GM23248 (cell line): Measurements from ENCODE around the gene ARHGEF12. TPM values are rescaled to one million over a fixed set of nuclear protein-coding genes. Genes with fewer than 3 reads are reported as not detected.

Source experiments
- DNase-seq: peaks from one replicate; pipeline ENCODE4 v3.0.0-alpha.2; 2015
- H2AFZ ChIP-seq: fragments of 200-600 bp; sonication (generic); 2 replicates; pipeline ENCODE4 v1.6.1; 2016; ENCODE audit warnings: antibody characterized with exemption
- H3F3A ChIP-seq: fragments of 200-600 bp; sonication (generic); 2 replicates; pipeline ENCODE4 v1.6.1; 2016; ENCODE audit warnings: mild to moderate bottlenecking, antibody characterized with exemption, mixed run types; ENCODE audit not compliant: insufficient read depth
- H3K27ac ChIP-seq: fragments of 200-600 bp; sonication (generic); 2 replicates; pipeline ENCODE4 v1.5.1; 2016; ENCODE audit warnings: mild to moderate bottlenecking
- H3K27me3 ChIP-seq: fragments of 200-600 bp; sonication (generic); replicated peaks from 2 replicates; pipeline ENCODE4 v1.6.1; 2016; ENCODE audit warnings: mild to moderate bottlenecking; ENCODE audit not compliant: insufficient read depth
- H3K36me3 ChIP-seq: fragments of 200-600 bp; sonication (generic); 2 replicates; pipeline ENCODE4 v1.6.1; 2016; ENCODE audit warnings: low read depth, mild to moderate bottlenecking
- H3K4me1 ChIP-seq: fragments of 200-600 bp; sonication (generic); 2 replicates; pipeline ENCODE4 v1.6.1; 2016; ENCODE audit warnings: mild to moderate bottlenecking; ENCODE audit not compliant: insufficient read depth
- H3K4me2 ChIP-seq: fragments of 200-600 bp; sonication (generic); one replicate; pipeline ENCODE4 v1.6.1; 2016; ENCODE audit warnings: mild to moderate bottlenecking; ENCODE audit not compliant: unreplicated experiment
- H3K4me3 ChIP-seq: fragments of 200-600 bp; sonication (generic); 2 replicates; pipeline ENCODE4 v1.5.1; 2016; ENCODE audit warnings: mild to moderate bottlenecking
- H3K79me2 ChIP-seq: fragments of 200-600 bp; sonication (generic); 2 replicates; pipeline ENCODE4 v1.6.1; 2016; ENCODE audit warnings: mild to moderate bottlenecking; ENCODE audit not compliant: insufficient read depth
- H3K9ac ChIP-seq: fragments of 200-600 bp; sonication (generic); 2 replicates; pipeline ENCODE4 v1.6.1; 2016; ENCODE audit warnings: mild to moderate bottlenecking
- H3K9me2 ChIP-seq: fragments of 200-600 bp; sonication (generic); 2 replicates; pipeline ENCODE4 v1.6.1; 2016; ENCODE audit warnings: mixed run types, mild to moderate bottlenecking, moderate library complexity; ENCODE audit not compliant: insufficient read depth
- H3K9me3 ChIP-seq: fragments of 200-600 bp; sonication (generic); one replicate; pipeline ENCODE4 v1.6.1; 2017; ENCODE audit warnings: low read depth
- H4K20me1 ChIP-seq: fragments of 200-600 bp; sonication (generic); 2 replicates; pipeline ENCODE4 v1.6.0; 2016; ENCODE audit not compliant: insufficient read depth
- EZH2 ChIP-seq: fragments of 200-600 bp; sonication (generic); IDR thresholded peaks from 2 replicates; pipeline ENCODE4 v1.6.1; 2018; ENCODE audit warnings: antibody characterized with exemption, mild to moderate bottlenecking; ENCODE audit not compliant: insufficient read depth, poor library complexity, severe bottlenecking
- EZH2phosphoT487 ChIP-seq: fragments of 200-600 bp; sonication (generic); IDR thresholded peaks from 2 replicates; pipeline ENCODE4 v1.6.1; 2018; ENCODE audit warnings: antibody characterized with exemption, moderate library complexity, mild to moderate bottlenecking, low read depth; ENCODE audit not compliant: insufficient read depth
- WGBS, 2 experiments: methylation state at CpG; one replicate each; pipeline ENCODE4 v1.1.6; 2015 to 2017; ENCODE audit warnings: low lambda C conversion rate in 2 of 2, low coverage in 1 of 2; ENCODE audit errors: missing lambda C conversion rate in 2 of 2; 5-methylcytosine and 5-hydroxymethylcytosine counted together
- in situ Hi-C: fragments of 300-500 bp; cut with MboI; formaldehyde crosslinking; loops from 2 replicates; pipeline ENCODE4 v1.15.0; 2020
- polyA plus RNA-seq: library from polyadenylated mRNA; unstranded; fragments of >200 nt; fragmentation: Nextera tagmentation; extraction: Ambion mirVana; gene quantifications from 2 replicates; pipeline ENCODE4 v1.2.1, GENCODE V29; 2016
- total RNA-seq: library from RNA; depleted of rRNA; stranded (reverse); fragments of >200 nt; shearing (Covaris generic); gene quantifications from 2 replicates; pipeline ENCODE4 v1.2.3, GENCODE V29; 2014

Gene ARHGEF12
- total and polyA plus RNA-seq, 2 experiments from 2014 or later: 20.4 to 52.7 TPM

DNA sequence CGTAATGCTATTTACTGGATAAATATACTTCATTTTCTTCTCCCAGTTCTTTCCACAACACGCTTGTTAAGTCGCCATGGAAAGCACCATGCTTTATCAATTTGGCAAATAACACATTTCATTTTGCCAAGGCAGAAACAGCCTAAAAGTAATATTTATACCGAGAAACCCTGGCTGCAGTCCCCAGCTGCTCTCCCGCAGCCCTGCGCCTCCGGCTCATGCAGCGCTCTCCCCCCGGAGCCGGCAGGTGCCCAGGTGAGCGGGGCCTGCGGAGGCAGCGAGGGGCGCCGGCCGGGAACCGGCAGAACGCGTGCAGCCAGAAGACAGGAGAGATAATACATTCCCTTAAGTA, 681 bp upstream of the ARHGEF12 start:
- peaks cover 55% of the 10 kb centered on the region for H3K4me1 ChIP-seq
- in situ Hi-C loops: no loop called here
- no peak for TF ChIP-seq EZH2phosphoT487
- TF ChIP-seq EZH2: no peak
- peak overlapping the region; percentile 90 for H3K9ac ChIP-seq
- peaks cover 3% of the 10 kb centered on the region for H4K20me1 ChIP-seq
- H3F3A ChIP-seq: peaks cover 82% of the 10 kb centered on the region
- peak; percentile 54 for DNase-seq
- H3K27me3 ChIP-seq: no peaks in the 10 kb centered on the region
- H3K36me3 ChIP-seq: no peaks in the 10 kb centered on the region
- peak overlapping the region; percentile 82 for H3K27ac ChIP-seq
- H3K4me3 ChIP-seq: peak overlapping the region; percentile 96
- H3K79me2 ChIP-seq: peaks cover 47% of the 10 kb centered on the region
- WGBS, 2 experiments: 0 to 3% methylated on average over 19 of the region's 19 CpGs
- H3K9me3 ChIP-seq: no peaks in the 10 kb centered on the region
- no peaks in the 10 kb centered on the region for H3K9me2 ChIP-seq
- peak overlapping the region; percentile 93 for H3K4me2 ChIP-seq
- H2AFZ ChIP-seq: peak overlapping the region; percentile 89

DNA sequence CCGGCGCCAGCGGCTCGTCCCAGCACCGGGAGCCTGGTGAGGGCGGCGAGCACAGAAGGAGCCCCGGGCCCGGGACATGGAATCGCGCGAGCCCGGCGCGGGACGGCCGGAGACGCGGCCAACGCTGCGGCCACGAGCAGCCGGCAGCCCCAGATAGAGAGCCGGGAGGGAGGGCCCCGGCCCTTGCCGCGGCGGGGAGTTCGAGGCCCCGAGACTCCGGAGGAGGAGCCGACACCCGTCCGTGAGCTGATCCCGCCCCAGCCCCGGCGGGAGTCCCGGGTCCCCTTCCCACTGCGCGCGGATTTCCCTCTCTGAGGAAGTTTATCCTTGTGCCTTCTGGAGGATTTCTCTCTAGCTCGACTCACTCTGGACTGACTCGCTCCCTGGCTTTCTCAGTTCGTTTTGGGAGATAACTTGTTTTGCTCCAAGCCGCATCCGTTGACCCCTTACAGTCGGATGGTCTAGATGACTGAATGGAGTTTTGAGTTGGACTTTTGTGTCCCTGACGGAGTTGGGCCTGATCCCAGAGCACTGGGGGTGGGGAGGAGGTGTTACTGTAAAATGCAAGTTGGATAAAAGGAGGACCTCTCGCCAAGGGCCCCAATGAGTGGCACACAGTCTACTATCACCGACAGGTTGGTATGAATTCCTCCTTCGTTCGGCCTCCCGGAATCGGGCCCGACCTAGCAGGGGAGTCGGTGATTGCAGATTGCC, 585 bp downstream of the ARHGEF12 start:
- Histone ChIP-seq H3K4me1 (peaks cover 52% of the 10 kb centered on the region), H3K27ac (peak overlapping the region; percentile 82), H3K9ac (peak overlapping the region; percentile 90), H3K4me2 (peak overlapping the region; percentile 96), H3K79me2 (peaks cover 60% of the 10 kb centered on the region), H2AFZ (peak overlapping the region; percentile 72), H3K27me3 (no peaks in the 10 kb centered on the region), H4K20me1 (peaks cover 15% of the 10 kb centered on the region), H3K9me2 (no peaks in the 10 kb centered on the region), H3K9me3 (no peaks in the 10 kb centered on the region), H3F3A (peaks cover 71% of the 10 kb centered on the region), H3K36me3 (no peaks in the 10 kb centered on the region), H3K4me3 (peak overlapping the region; percentile 96)
- DNase-seq: peak; percentile 75
- in situ Hi-C loops: no loop called here
- 0 to 1% methylated on average over 31 to 36 of the region's 56 CpGs for WGBS, 2 experiments
- TF ChIP-seq EZH2phosphoT487 (no peak), EZH2 (no peak)

DNA sequence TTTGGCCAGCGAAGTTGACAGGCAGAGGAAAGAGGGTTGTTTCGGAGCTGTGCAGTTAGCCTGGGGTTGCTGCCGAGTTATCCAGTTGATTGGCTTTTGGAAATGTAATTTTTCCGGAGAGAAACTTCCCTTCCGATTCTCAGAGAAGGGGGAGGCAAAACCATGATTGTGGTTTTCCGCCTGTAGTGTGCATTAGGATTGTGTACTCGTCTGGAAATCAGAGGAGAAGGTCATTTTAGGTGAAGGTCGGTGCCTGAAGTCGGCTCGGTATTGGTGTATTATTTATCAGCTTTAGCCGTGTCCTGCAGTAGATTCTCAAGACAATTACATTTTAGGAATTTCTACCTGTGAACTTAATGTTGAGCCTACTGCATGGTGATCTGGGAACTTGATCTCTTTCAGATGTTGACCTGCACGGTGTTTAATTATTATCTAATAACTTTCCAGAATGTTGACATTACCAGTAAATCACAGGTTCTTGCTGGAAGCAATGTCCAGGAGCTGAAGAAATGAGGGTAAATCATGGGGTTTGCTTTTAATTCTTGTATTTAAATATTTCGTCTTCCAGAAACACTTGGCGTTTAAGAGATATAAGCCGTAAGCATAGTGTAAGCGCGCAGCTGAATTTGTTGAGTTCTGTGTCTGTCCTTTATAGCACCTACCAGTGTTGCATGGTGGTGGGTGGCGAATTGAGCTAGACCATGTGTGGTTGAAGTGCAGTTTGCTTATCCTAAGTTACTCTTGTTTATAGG, 1.3 kb downstream of the ARHGEF12 start:
- peak; percentile 48 for DNase-seq
- in situ Hi-C loops: no loop called here
- Histone ChIP-seq H3K27me3 (no peaks in the 10 kb centered on the region), H3K4me1 (peaks cover 51% of the 10 kb centered on the region), H3K4me3 (peak overlapping the region; percentile 96), H3K27ac (peak overlapping the region; percentile 82), H3K79me2 (peaks cover 67% of the 10 kb centered on the region), H4K20me1 (peaks cover 22% of the 10 kb centered on the region), H3F3A (peaks cover 64% of the 10 kb centered on the region), H3K9ac (peak overlapping the region; percentile 90), H3K9me3 (no peaks in the 10 kb centered on the region), H3K36me3 (no peaks in the 10 kb centered on the region), H2AFZ (peak overlapping the region; percentile 72), H3K4me2 (peak overlapping the region; percentile 96), H3K9me2 (no peaks in the 10 kb centered on the region)
- TF ChIP-seq EZH2phosphoT487: no peak
- TF ChIP-seq EZH2: no peak
- 1% methylated on average over 18 of the region's 18 CpGs for WGBS, 2 experiments

GRCh38 chr11:120338107-120338933, 2.1 kb downstream of the ARHGEF12 start:
- Histone ChIP-seq H3K4me1 (peaks cover 49% of the 10 kb centered on the region), H3K9ac (peak overlapping the region; percentile 90), H3K27me3 (no peaks in the 10 kb centered on the region), H3K36me3 (no peaks in the 10 kb centered on the region), H3K4me3 (peak overlapping the region; percentile 96), H3K9me3 (no peaks in the 10 kb centered on the region), H3K27ac (peak overlapping the region; percentile 82), H2AFZ (0 out of 2 replicates have a peak overlapping the region, but pooled peaks have one; percentile 8), H4K20me1 (peaks cover 27% of the 10 kb centered on the region), H3F3A (peaks cover 56% of the 10 kb centered on the region), H3K9me2 (no peaks in the 10 kb centered on the region), H3K79me2 (peaks cover 75% of the 10 kb centered on the region), H3K4me2 (peak overlapping the region; percentile 96)
- WGBS, 2 experiments: 3% methylated on average over 7 of the region's 7 CpGs
- DNase-seq: peak; percentile 67
- in situ Hi-C loops: no loop called here
- no peak for TF ChIP-seq EZH2
- no peak for TF ChIP-seq EZH2phosphoT487
